Nasal cavity respiratory epithelium epithelial cell of viscerocranial mucosa (primary cell): ENCODE data around the gene NARF. TPM values are rescaled to one million over a fixed set of nuclear protein-coding genes. Genes with fewer than 3 reads are reported as not detected.

Experiments used
- total RNA-seq: library from RNA; depleted of rRNA; stranded (reverse); fragments of >200 nt; gene quantifications from 2 replicates; pipeline ENCODE4 v1.2.3, GENCODE V29; 2014

The NARF gene
- total RNA-seq, result 28.4 and 55.1 TPM in 2 replicates

GRCh38 chr17:82458179-82458884, at the start of gene NARF:
Gene NARF (plus strand): TSS chr17:82458741. CDS start chr17:82458804, 63 bp downstream.

DNA sequence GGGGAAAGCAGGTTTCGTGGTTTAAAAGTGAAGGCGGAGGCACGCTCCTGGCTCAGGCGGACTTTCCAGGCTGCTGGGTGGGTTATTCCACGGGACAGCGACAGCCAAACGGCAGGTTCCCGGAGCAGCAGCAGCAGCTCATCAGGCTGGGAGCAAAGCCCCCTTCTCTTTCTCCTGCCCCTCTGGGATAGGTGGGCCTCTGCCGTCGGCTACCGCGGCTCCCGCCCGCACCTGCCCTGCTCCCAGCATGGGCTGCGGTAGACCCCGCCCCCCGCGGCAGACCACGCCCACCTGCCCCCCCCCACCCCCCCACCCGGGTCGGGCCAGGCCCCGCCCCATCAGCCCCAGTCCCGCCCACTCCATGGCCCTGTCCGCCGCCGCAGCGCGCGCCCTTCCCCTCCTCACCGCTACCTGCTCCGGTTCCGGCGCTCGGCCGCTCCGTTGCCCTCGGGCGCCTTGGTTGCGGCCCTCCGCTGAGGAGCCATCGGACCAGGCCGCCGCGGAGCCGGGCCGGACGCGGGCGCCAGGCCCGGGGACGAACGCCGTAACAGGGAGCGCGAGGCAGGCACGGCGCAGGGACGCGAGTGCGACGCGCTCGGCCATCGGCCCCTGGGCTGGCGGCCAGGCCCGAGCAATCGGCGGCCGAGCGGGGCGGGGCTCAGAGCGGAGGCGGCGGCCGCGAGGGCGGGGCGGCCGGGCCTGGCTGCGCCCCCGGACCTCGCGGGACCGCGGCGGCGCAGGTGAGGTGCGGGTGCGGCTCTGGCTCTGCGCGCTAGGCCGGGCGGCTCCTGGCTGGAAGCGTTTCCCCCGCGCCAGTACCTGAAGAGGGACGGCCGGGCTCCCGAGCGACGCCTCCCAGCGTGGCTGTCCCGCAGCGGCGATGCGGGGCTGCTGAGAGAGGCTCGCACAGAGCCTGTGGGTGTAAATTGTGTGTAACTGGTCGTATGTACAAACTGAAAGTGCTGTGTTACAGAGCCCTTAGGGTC, 40.2 kb upstream of the NARF start, which contains the start of the genes HEXD and OGFOD3:
HEXD (plus strand) TSS at position 347 of the 986 bp plus-strand sequence. CDS start 1,453 bp downstream, outside the sequence.
OGFOD3 (minus strand) TSS at position 586 of the 986 bp plus-strand sequence; CDS start at position 485, 101 bp downstream.

GRCh38 chr17:82450357-82451106, 8.0 kb upstream of the NARF start, which contains the start of gene CYBC1:
Gene CYBC1 (minus strand): TSS chr17:82450752. CDS start chr17:82449254, 1,498 bp downstream.

GRCh38 chr17:82518826-82519810, 60.6 kb downstream of the NARF start, which contains the start of gene FOXK2:
Gene FOXK2 (plus strand): TSS chr17:82519732. CDS start chr17:82519889, 157 bp downstream.

Other genes starting within 250 kb of the NARF start
- 8.5 and 16.2 TPM in 2 replicates for gene CCDC57, start 245.9 kb upstream of the NARF start, total RNA-seq
- gene SLC16A3, start 229.7 kb upstream of the NARF start, total RNA-seq, result 94.0 and 272 TPM in 2 replicates
- 63.6 and 105 TPM in 2 replicates for gene CSNK1D, start 185.0 kb upstream of the NARF start, total RNA-seq
- not detected in 2 replicates for gene CD7, start 141.1 kb upstream of the NARF start, total RNA-seq
- 11.6 and 18.5 TPM in 2 replicates for gene SECTM1, start 125.0 kb upstream of the NARF start, total RNA-seq
- gene TEX19, start 99.5 kb upstream of the NARF start, total RNA-seq, result not detected in 2 replicates
- gene UTS2R, start 87.0 kb upstream of the NARF start, total RNA-seq, result not detected in 2 replicates
- gene HEXD, start 40.4 kb upstream of the NARF start, total RNA-seq, result 5.5 and 13.2 TPM in 2 replicates
- 21.9 and 28.2 TPM in 2 replicates for gene OGFOD3, start 40.2 kb upstream of the NARF start, total RNA-seq
- 37.6 and 54.3 TPM in 2 replicates for gene CYBC1, start 8.0 kb upstream of the NARF start, total RNA-seq
- 47.2 and 64.7 TPM in 2 replicates for gene FOXK2, start 61.0 kb downstream of the NARF start, total RNA-seq
- 84.5 and 100 TPM in 2 replicates for gene WDR45B, start 189.7 kb downstream of the NARF start, total RNA-seq
- 2.7 and 7.7 TPM in 2 replicates for gene RAB40B, start 240.0 kb downstream of the NARF start, total RNA-seq